Fibroblast of lung (primary cell): ENCODE data around the gene SCAPER.

ENCODE experiments used
- EZH2 ChIP-seq: IDR thresholded peaks from 2 replicates; pipeline ENCODE4 v1.5.1; 2012; ENCODE audit warnings: low read length, control low read depth, mild to moderate bottlenecking; ENCODE audit errors: missing control alignments
- TF ChIP-seq, protein P1 (sequence below), 2 donors: IDR thresholded peaks in 1 of 2; conservative IDR thresholded peaks in 1 of 2; 1 replicate in 1 of 2; 2 replicates in 1 of 2; pipeline ENCODE4 v1.5.1; 2011 to 2012; ENCODE audit warnings: low read length in 2 of 2, control low read depth in 1 of 2, inconsistent platforms in 1 of 2, low read depth in 1 of 2, mild to moderate bottlenecking in 1 of 2

DNA sequence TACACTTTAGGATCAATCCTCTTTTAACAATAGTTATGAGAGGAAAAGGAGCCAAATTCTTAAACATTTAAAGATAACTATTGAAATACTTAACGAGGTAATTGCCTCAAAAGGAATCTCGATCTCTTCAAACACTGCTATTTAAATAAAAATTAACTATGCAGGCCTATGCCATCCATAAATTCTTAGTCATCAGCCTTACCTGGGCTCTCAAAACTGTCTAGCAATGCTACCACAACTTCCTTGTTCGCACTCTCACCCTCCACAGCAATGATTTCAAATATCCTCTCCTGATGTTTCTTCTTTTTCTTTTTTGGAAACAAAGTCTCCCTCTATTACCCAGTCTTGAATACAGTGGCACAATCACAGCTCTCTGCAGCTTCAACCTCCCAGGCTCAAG, 606.2 kb downstream of the SCAPER start:
- TF ChIP-seq, protein P1, sequence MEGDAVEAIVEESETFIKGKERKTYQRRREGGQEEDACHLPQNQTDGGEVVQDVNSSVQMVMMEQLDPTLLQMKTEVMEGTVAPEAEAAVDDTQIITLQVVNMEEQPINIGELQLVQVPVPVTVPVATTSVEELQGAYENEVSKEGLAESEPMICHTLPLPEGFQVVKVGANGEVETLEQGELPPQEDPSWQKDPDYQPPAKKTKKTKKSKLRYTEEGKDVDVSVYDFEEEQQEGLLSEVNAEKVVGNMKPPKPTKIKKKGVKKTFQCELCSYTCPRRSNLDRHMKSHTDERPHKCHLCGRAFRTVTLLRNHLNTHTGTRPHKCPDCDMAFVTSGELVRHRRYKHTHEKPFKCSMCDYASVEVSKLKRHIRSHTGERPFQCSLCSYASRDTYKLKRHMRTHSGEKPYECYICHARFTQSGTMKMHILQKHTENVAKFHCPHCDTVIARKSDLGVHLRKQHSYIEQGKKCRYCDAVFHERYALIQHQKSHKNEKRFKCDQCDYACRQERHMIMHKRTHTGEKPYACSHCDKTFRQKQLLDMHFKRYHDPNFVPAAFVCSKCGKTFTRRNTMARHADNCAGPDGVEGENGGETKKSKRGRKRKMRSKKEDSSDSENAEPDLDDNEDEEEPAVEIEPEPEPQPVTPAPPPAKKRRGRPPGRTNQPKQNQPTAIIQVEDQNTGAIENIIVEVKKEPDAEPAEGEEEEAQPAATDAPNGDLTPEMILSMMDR (conservative IDR thresholded peaks at IDR 0.05 in 1 of 2, IDR thresholded peaks at IDR 0.05 in 1 of 2; ENCODE audit: low read depth in 1 of 2, low read length in 2 of 2): no peak
- TF ChIP-seq EZH2: no peak
